ENCODE measurements around the gene OPTC.

- no peak for TF ChIP-seq EP300 (IDR thresholded peaks at IDR 0.05)
- TF ChIP-seq, protein P1, sequence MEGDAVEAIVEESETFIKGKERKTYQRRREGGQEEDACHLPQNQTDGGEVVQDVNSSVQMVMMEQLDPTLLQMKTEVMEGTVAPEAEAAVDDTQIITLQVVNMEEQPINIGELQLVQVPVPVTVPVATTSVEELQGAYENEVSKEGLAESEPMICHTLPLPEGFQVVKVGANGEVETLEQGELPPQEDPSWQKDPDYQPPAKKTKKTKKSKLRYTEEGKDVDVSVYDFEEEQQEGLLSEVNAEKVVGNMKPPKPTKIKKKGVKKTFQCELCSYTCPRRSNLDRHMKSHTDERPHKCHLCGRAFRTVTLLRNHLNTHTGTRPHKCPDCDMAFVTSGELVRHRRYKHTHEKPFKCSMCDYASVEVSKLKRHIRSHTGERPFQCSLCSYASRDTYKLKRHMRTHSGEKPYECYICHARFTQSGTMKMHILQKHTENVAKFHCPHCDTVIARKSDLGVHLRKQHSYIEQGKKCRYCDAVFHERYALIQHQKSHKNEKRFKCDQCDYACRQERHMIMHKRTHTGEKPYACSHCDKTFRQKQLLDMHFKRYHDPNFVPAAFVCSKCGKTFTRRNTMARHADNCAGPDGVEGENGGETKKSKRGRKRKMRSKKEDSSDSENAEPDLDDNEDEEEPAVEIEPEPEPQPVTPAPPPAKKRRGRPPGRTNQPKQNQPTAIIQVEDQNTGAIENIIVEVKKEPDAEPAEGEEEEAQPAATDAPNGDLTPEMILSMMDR (IDR thresholded peaks at IDR 0.05) = no peak
Measured at GRCh38 chr1:203550846-203551245, 56.9 kb downstream of the OPTC start.

All from sigmoid colon (tissue), 4 donors.